GM10248 (cell line): Measurements from ENCODE around the gene PLXNC1.

ENCODE experiments used
- CTCF ChIA-PET: fragments of 300-600 bp; sonication (Branson Sonifier 250); formaldehyde crosslinking; extraction: SDS; loops from one replicate; lab custom pipeline; 2021; ENCODE audit warnings: antibody characterized with exemption; lab: Yijun Ruan, JAX
- POLR2A ChIA-PET: fragments of 350-650 bp; sonication (Branson Sonifier 250); formaldehyde crosslinking; extraction: SDS; loops from one replicate; lab custom pipeline; 2020; ENCODE audit warnings: antibody characterized with exemption; lab: Yijun Ruan, JAX
- DNase-seq: peaks from one replicate; pipeline ENCODE4 v3.0.0; 2012; ENCODE audit errors: extremely low spot score
- TF ChIP-seq, protein P1 (sequence below): IDR thresholded peaks from 2 replicates; pipeline ENCODE4 v1.5.1; 2012; ENCODE audit warnings: mild to moderate bottlenecking, low read depth; ENCODE audit errors: extremely low read depth, missing control alignments, control extremely low read depth

PLXNC1 gene

DNA sequence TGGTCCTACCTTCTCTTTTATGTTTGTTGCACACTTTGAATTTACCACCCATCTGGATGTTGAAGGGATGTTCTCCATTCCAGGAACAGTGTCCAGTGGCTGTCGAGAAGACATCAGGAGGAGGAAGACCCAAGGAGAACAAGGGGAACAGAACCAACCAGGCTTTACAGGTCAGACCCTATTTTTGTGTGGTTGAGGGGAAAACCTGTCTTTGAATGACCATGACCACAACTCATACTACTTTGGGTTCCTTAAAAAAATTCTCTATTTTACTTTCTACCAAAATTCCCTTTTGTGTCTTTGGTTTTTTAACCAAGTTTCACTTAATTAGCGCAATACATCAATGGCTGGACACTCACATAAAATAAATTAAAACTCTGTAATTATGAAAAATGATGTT, 78.7 kb downstream of the PLXNC1 start:
- ChIA-PET POLR2A (no interaction called here), CTCF (no interaction called here)
- TF ChIP-seq, protein P1, sequence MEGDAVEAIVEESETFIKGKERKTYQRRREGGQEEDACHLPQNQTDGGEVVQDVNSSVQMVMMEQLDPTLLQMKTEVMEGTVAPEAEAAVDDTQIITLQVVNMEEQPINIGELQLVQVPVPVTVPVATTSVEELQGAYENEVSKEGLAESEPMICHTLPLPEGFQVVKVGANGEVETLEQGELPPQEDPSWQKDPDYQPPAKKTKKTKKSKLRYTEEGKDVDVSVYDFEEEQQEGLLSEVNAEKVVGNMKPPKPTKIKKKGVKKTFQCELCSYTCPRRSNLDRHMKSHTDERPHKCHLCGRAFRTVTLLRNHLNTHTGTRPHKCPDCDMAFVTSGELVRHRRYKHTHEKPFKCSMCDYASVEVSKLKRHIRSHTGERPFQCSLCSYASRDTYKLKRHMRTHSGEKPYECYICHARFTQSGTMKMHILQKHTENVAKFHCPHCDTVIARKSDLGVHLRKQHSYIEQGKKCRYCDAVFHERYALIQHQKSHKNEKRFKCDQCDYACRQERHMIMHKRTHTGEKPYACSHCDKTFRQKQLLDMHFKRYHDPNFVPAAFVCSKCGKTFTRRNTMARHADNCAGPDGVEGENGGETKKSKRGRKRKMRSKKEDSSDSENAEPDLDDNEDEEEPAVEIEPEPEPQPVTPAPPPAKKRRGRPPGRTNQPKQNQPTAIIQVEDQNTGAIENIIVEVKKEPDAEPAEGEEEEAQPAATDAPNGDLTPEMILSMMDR: no peak
- no peak for DNase-seq

DNA sequence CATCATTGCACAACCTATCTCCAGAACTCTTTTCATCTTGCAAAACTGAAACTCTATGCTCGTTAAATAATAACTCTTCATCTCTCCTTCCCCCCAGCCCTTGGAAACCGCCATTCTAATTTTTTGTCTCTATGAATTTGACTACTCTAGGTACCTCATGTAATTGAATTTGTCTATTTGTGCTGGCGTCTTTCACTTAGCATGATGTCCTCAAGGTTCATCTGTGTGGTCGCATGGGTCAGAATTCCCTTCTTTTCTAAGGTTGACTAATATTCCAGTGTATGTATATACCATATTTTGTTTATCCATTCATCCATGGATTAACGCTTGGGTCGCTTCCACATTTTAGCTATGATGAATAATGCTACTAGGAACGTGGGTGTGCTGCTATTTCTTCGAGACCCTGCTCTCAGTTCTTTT, 80.1 kb downstream of the PLXNC1 start:
- DNase-seq: no peak
- ChIA-PET CTCF (no interaction called here), POLR2A (no interaction called here)
- TF ChIP-seq, protein P1: no peak

DNA sequence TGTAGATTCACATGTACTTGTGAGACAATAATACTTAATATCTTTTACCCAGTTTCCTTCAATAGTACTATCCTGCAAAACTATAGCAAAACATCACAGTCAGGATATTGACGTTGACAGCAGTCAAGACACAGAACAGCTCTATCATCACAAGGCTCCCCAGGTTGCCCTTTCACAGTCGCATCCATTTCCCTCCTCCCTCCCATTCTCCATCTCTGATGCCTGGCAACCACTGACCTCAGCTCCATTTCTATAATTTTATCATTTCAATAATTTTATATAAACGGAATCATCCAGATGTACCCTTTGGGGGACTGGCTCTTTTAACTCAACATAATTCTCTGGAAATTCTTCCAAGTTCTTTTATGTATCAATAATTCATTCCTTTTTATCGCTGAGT, 81.5 kb downstream of the PLXNC1 start:
- ChIA-PET POLR2A (no interaction called here), CTCF (no interaction called here)
- DNase-seq: no peak
- TF ChIP-seq, protein P1: no peak

DNA sequence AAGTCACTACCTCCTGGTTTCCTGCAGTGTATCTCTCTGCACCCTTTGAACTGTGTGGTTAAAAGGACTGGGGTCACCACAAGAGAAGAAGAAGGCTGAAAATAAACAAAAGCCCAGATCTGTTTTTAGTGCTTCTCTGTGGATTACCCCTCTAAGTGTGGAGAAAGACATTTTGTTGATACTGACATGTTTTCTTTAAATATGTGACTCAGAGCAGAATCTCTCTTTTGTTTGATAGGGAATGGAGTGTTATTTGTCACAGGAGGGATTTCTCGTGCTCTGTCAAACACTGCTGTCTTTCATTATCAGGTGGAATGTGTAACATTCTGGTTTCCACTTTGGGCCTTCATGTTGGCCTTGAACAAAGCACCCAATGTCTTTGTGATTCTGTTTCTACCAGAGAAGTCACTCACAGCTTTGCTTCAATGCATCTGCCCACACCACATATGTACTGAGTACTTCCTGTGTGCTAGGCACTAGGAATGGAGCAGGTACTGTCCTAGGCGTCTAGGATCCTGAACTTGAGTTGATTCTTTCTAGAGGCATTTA, 82.1 kb downstream of the PLXNC1 start:
- CTCF ChIA-PET: no interaction called here
- TF ChIP-seq, protein P1: no peak
- POLR2A ChIA-PET: no interaction called here
- no peak for DNase-seq

DNA sequence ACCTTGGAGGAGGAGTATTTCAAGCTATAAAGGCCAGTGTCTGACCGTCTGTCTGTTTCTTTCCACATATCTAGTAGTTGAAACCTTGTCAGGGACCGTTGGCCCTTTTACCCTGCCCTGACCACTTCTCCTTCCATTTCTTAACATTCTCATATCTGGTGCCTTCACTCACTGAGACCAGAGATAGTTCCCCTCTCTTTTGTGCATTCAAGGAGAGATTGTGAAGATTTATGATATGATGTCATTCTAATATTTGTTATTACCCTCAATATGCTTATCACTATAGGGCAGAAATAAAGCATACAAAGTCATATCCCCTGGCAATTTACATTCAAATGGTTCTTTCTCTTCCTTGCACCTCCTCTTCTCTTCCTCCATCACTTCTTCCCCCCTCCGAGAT, 83.3 kb downstream of the PLXNC1 start:
- TF ChIP-seq, protein P1: no peak
- POLR2A ChIA-PET: no interaction called here
- no peak for DNase-seq
- CTCF ChIA-PET: interaction anchor here (1.0 kb wide), 1 partner anchor 20 kb away, joined by 3 read pairs; no protein-coding TSS in a partner anchor

DNA sequence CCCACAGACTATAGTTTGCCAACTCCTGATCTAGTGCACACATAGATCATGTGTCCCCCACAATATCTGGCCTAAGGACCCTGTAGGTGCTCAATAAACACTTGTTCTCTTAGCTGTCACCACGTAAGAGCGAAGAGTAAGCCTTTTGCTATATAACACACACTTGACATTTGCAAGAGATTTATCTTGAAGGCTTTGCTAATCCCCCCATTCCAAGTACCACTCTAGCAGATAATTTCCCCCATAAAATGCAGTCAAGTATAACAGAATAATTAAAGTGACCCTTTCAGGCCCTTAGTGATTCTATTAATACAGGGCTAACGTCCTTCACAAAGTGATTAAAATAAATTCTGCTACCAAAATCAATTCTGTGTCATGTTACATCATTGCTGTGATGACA, 87.5 kb downstream of the PLXNC1 start:
- no peak for DNase-seq
- ChIA-PET CTCF (no interaction called here), POLR2A (no interaction called here)
- TF ChIP-seq, protein P1: no peak
